Uterus (tissue), 4 donors: ENCODE results near the gene GFER. TPM values are rescaled to one million over a fixed set of nuclear protein-coding genes. Genes with fewer than 3 reads are reported as not detected.
"Not testable (repeated sequence)": the region's sequence is repeated elsewhere in the genome, so short reads cannot be mapped to it uniquely, and the experiment has no call there.

Source experiments
- DNase-seq, 2 donors: peaks; one replicate each; pipeline ENCODE4 v3.0.0-alpha.2; 2019 to 2020
- H3K27ac ChIP-seq, 2 donors: fragments of 200-600 bp; sonication (generic); 1 replicate in 1 of 2; 2 replicates in 1 of 2; pipeline ENCODE4 v1.5.1; 2016 to 2018
- H3K27me3 ChIP-seq, 2 donors: fragments of 200-600 bp; sonication (generic); one replicate each; pipeline ENCODE4 v1.5.1; 2018 to 2019; ENCODE audit warnings: control low read depth in 1 of 2
- H3K36me3 ChIP-seq, 2 donors: fragments of 200-600 bp; sonication (generic); one replicate each; pipeline ENCODE4 v1.5.1; 2019; ENCODE audit warnings: control low read depth in 1 of 2
- H3K4me1 ChIP-seq, 2 donors: fragments of 200-600 bp; sonication (generic); one replicate each; pipeline ENCODE4 v1.5.1; 2018 to 2019; ENCODE audit warnings: control low read depth in 1 of 2
- H3K4me3 ChIP-seq, 2 donors: fragments of 200-600 bp; sonication (generic); 1 replicate in 1 of 2; 2 replicates in 1 of 2; pipeline ENCODE4 v1.5.1; 2018 to 2019; ENCODE audit warnings: mild to moderate bottlenecking in 1 of 2
- H3K9me3 ChIP-seq, 2 donors: fragments of 200-600 bp; sonication (generic); one replicate each; pipeline ENCODE4 v1.5.1; 2019; ENCODE audit warnings: control low read depth in 1 of 2
- CTCF ChIP-seq, 4 experiments: fragments of 200-600 bp in 2 of 4; fragments of 450-650 bp in 2 of 4; sonication (generic) in 2 of 4; IDR thresholded peaks; one replicate each; pipeline ENCODE4 v1.5.1; 2016 to 2019; ENCODE audit warnings: antibody characterized with exemption in 4 of 4, mild to moderate bottlenecking in 2 of 4, moderate library complexity in 1 of 4
- POLR2A ChIP-seq, 2 donors: fragments of 450-650 bp; IDR thresholded peaks; one replicate each; pipeline ENCODE4 v1.6.1; 2016; ENCODE audit warnings: antibody characterized with exemption in 2 of 2, mild to moderate bottlenecking in 1 of 2, moderate library complexity in 1 of 2
- intact Hi-C: fragments of 100-400 bp; cut with DNase I; formaldehyde crosslinking; loops from one replicate; pipeline ENCODE4 v1.15.1; 2023; ENCODE audit warnings: low total_unique reads
- total RNA-seq, 4 donors: library from RNA; depleted of rRNA in 3 of 4; stranded (reverse); fragments of >200 nt in 3 of 4; gene quantifications; one replicate each; pipeline versions ENCODE4 v1.1.0 to v1.2.4, GENCODE V29; 2014 to 2023
- donor health status: DM: yes; HTN: yes; CAD: no.

Gene GFER
- total RNA-seq: 10 to 100 TPM in 1 of 4 donors, 1 to 10 TPM in 3; 2.6 to 20.8 (median 6.6) TPM

GRCh38 chr16:1983544-1984346 is at the start of gene GFER:
Gene GFER (plus strand): TSS chr16:1984193. CDS start chr16:1984219, 26 bp downstream.
- H3K36me3 ChIP-seq: no peaks in the 10 kb centered on the region
- intact Hi-C loops: no loop called here

DNA sequence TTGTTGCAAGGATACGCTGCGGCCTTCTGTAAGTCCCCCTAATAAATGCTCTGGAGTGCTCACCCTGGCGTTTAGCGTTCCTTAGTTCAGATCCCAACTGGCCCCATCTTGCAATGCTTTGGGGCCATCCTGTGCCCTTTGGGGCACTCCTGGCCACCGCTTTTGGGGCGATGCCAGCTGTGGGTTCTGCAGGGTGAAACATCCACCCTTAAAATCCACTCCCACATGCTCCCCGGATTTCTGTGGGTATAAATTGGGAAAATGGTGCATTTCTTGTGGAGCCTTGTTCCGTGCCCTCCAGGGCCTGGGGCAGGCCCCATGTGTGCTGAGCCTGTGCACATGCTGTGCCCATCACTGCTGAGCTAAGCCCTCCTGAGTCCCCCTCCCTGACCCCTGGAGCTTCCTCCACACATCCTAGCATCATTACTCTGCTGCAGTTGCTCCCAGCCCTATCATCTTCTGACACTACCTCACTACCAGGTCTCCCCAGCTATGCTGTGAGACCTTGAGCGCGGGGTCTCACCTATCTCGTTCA is 47.0 kb upstream of the GFER start:
- H3K36me3 ChIP-seq: no peaks in the 10 kb centered on the region
- intact Hi-C loops: no loop called here
- DNase-seq: no peak
- no peaks in the 10 kb centered on the region for H3K9me3 ChIP-seq
- no peak for TF ChIP-seq POLR2A (IDR thresholded peaks at IDR 0.05)
- TF ChIP-seq CTCF (IDR thresholded peaks at IDR 0.05): no peak
- peaks cover 0 to 5% of the 10 kb centered on the region in 2 donors for H3K4me1 ChIP-seq
- no peaks in the 10 kb centered on the region for H3K27me3 ChIP-seq
- H3K4me3 ChIP-seq: no peak overlapping the region
- H3K27ac ChIP-seq: no peak overlapping the region

More at GRCh38 chr16:1983544-1984346, at the start of gene GFER:
- H3K9me3 ChIP-seq: no peaks in the 10 kb centered on the region
- H3K4me3 ChIP-seq: peak within 1 kb of the TSS; percentile 45 to 57
- peaks cover 0 to 14% of the 10 kb centered on the region in 2 donors for H3K27me3 ChIP-seq
- peaks cover 0 to 8% of the 10 kb centered on the region in 2 donors for H3K4me1 ChIP-seq
- peak; percentile 84 to 91 for DNase-seq
- TF ChIP-seq POLR2A (IDR thresholded peaks at IDR 0.05) (peak in 1 of 2 donors; percentile 59), CTCF (IDR thresholded peaks at IDR 0.05) (peak; percentile 20 to 44 (median 31))
- peak within 1 kb of the TSS; percentile 56 to 61 for H3K27ac ChIP-seq

- no peak for TF ChIP-seq POLR2A (IDR thresholded peaks at IDR 0.05)
- TF ChIP-seq CTCF (IDR thresholded peaks at IDR 0.05): no peak
- Histone ChIP-seq H3K9me3 (no peaks in the 10 kb centered on the region), H3K4me1 (peaks cover 0 to 5% of the 10 kb centered on the region in 2 donors), H3K27me3 (no peaks in the 10 kb centered on the region), H3K27ac (no peak overlapping the region), H3K4me3 (no peak overlapping the region), H3K36me3 (no peaks in the 10 kb centered on the region)
- no peak for DNase-seq
- intact Hi-C loops: no loop called here
Measured at GRCh38 chr16:1938316-1938715, 45.7 kb upstream of the GFER start.

DNA sequence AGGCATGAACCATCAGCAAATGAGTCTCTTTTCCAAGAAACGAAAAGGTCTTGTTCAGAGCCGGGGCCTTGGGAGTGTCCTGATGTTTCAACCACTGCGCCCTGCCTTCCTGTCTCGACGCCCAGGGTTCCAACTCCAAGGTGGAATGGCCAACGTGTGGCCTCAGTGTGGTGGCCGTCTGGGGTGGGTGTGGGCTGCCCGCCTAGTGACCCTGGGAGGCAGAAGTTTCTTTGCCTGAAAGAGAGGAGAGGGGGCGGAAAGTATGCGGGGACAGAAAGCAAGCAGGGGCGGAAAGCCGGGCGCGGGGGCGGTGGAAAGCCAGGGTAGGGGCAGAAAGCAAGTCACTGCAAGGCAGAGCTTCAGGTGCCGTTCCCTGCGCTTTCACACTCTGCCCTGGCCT is 45.1 kb upstream of the GFER start:
- Histone ChIP-seq H3K4me1 (peaks cover 0 to 5% of the 10 kb centered on the region in 2 donors), H3K4me3 (no peak overlapping the region), H3K9me3 (no peaks in the 10 kb centered on the region), H3K27me3 (no peaks in the 10 kb centered on the region), H3K36me3 (no peaks in the 10 kb centered on the region), H3K27ac (no peak overlapping the region)
- TF ChIP-seq POLR2A (IDR thresholded peaks at IDR 0.05) (no peak), CTCF (IDR thresholded peaks at IDR 0.05) (no peak)
- intact Hi-C loops: no loop called here
- DNase-seq: no peak

DNA sequence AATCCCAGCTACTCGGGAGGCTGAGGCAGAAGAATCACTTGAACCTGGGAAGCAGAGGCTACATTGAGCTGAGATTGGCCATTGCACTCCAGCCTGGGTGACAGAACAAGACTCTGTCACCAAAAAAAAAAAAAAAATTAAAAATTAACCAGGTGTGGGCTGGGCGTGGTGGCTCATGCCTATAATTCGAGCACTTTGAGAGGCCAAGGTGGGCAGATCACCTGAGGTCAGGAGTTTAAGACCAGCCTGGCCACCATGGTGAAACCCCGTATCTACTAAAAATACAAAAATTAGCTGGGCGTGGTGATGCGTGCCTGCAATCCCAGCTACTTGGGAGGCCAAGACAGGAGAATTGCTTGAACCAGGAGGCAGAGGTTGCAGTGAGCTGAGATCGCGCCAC is 44.2 kb upstream of the GFER start:
- H3K4me1 ChIP-seq, intact Hi-C loops, H3K9me3 ChIP-seq, H3K36me3 ChIP-seq, H3K27me3 ChIP-seq, DNase-seq, H3K27ac ChIP-seq, H3K4me3 ChIP-seq: not testable (repeated sequence)
